Fibroblast of gingiva (primary cell): ENCODE results near the gene TUBB8.
"Not testable (repeated sequence)": the region's sequence is repeated elsewhere in the genome, so short reads cannot be mapped to it uniquely, and the experiment has no call there.

ENCODE experiments used
- DNase-seq: peaks from one replicate; pipeline ENCODE4 v3.0.0-alpha.2; 2011; ENCODE audit warnings: low read depth

TUBB8 gene

DNA sequence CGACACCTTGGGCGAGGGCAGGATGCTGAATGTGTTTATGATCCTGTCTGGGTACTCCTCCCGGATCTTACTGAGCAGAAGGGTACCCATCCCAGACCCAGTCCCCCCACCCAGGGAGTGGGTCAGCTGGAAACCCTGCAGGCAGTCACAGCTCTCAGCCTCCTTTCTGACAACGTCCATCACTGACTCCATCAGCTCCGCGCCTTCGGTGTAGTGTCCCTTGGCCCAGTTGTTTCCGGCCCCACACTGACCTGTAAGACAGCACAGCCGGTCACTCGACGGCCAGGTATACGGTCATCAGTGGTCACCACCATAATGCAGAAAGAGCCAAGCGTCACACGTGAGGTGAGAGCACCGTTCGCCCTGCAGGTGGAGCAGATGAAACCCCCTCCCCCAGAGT, 1.2 kb downstream of the TUBB8 start:
- DNase-seq, result not testable (repeated sequence)

DNA sequence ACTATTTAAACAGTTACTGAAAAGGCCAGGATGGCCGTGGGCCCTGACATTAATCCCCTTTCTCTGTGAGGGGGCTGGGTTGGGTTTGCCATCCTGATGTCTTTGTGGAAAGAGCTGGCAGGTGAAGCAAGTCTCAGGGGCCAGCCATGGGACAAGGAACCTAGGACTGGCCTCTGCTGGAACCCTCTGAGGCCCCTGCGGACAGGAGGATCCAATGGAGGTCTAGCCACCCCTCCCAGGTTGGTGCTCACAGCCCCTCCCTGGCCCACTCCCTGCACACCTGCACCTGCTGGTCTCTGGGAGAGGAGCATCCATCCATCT, 35.8 kb downstream of the TUBB8 start:
- not testable (repeated sequence) for DNase-seq

DNA sequence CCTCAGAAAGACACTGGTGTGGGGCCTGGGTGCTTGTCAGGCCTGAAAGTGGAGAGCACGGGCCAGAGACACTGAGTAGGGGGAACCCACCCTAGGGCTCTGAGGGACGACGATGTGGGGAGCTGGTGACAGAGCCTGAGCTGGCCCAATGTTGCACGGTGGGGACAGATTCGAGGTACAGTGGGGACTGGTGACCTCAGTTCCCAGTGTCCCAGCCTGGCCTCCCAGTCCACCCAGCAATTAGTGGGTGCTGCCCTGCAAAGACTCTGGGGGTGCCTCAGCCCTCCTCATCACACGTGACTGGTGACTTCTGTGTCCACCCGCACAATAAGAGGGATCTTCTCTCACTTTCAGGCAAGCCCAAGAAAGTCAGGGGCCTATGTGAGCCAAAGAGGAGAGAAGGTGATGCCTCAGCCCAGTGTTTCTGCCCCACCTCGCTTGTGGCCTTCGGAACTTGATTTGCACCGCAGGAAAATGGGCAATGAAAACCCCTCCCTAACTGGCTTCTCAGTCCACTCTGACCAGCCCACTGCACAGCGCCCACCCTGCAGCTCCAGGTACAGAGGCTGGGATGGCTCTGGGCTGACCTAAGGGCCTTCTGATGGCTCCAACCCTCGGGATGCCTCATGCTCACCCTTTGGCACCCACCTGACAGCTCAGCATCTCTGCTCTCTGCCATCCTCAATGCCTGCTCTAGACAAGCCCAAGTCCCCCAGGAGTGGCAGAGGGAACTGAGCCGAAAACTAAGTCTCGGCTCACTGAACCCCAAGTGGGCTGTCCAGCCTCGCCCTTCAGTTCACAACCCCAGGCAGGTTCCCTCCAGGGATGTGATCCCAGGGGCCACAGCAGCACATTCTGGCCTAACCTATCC, 36.4 kb downstream of the TUBB8 start:
- DNase-seq, result not testable (repeated sequence)

DNA sequence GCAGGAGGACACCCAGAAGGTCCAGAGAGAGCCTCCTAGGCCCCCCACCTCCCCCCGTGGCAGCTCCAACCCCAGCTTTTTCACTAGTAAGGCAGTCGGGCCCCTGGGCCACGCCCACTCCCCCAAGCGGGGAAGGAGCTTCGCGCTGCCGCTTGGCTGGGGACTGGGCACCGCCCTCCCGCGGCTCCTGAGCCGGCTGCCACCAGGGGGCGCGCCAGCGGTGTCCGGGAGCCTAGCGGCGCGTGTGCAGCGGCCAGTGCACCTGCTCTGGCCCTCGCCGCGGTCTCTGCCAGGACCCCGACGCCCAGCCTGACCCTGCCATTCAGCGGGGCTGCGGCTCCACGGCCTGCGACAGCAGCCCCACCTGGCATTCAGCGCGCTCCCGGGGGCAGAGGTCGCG, 37.8 kb downstream of the TUBB8 start:
- DNase-seq, result not testable (repeated sequence)

GRCh38 chr10:10261-10971, 38.7 kb downstream of the TUBB8 start:
- DNase-seq, result not testable (repeated sequence)
